ENCODE data around the gene C22orf23. TPM values are rescaled to one million over a fixed set of nuclear protein-coding genes. Genes with fewer than 3 reads are reported as not detected.
"Not testable (repeated sequence)": the region's sequence is repeated elsewhere in the genome, so short reads cannot be mapped to it uniquely, and the experiment has no call there.

C22orf23 gene
- total RNA-seq, 2 donors from 2014 or later, result not detected

- Histone ChIP-seq H3K27me3 (no peaks in the 10 kb centered on the region), H3K9ac (ENCODE audit: low read depth in 2 of 2, low read length in 2 of 2) (peak overlapping the region in 1 of 2 donors; percentile 2), H3K4me1 (no peaks in the 10 kb centered on the region), H3K4me3 (no peak overlapping the region), H3K36me3 (no peaks in the 10 kb centered on the region), H3K9me3 (no peaks in the 10 kb centered on the region), H3K27ac (no peak overlapping the region)
- intact Hi-C loops (cut with DNase I), result no loop called here
- no peak for TF ChIP-seq CTCF (IDR thresholded peaks at IDR 0.05)
- DNase-seq, result peak; percentile 53
These were observed 28.0 kb upstream of the C22orf23 start for GRCh38 chr22:37981282-37982011.

GRCh38 chr22:37979782-37980181 lies 26.4 kb upstream of the C22orf23 start:
- intact Hi-C loops (cut with DNase I), result no loop called here
- Histone ChIP-seq H3K27ac (no peak overlapping the region), H3K4me1 (no peaks in the 10 kb centered on the region), H3K27me3 (no peaks in the 10 kb centered on the region), H3K9me3 (no peaks in the 10 kb centered on the region), H3K9ac (ENCODE audit: low read depth in 2 of 2, low read length in 2 of 2) (no peak overlapping the region), H3K36me3 (no peaks in the 10 kb centered on the region), H3K4me3 (no peak overlapping the region)
- no peak for TF ChIP-seq CTCF (IDR thresholded peaks at IDR 0.05)
- DNase-seq, result no peak

GRCh38 chr22:37976547-37976946 lies 23.1 kb upstream of the C22orf23 start:
- Histone ChIP-seq H3K4me1 (no peaks in the 10 kb centered on the region), H3K4me3 (no peak overlapping the region), H3K9me3 (no peaks in the 10 kb centered on the region), H3K9ac (ENCODE audit: low read depth in 2 of 2, low read length in 2 of 2) (no peak overlapping the region), H3K27ac (no peak overlapping the region), H3K27me3 (no peaks in the 10 kb centered on the region), H3K36me3 (no peaks in the 10 kb centered on the region)
- no peak for DNase-seq
- TF ChIP-seq CTCF (IDR thresholded peaks at IDR 0.05), result no peak
- intact Hi-C loops (cut with DNase I), result no loop called here

- H3K9me3 ChIP-seq; intact Hi-C loops (cut with DNase I); H3K4me1 ChIP-seq; DNase-seq; H3K27ac ChIP-seq; H3K4me3 ChIP-seq; H3K9ac ChIP-seq (ENCODE audit: low read depth in 2 of 2, low read length in 2 of 2); H3K36me3 ChIP-seq; H3K27me3 ChIP-seq: not testable (repeated sequence)
These were observed 22.6 kb upstream of the C22orf23 start for GRCh38 chr22:37976022-37976421.

- H3K36me3 ChIP-seq, result no peaks in the 10 kb centered on the region
- TF ChIP-seq CTCF (IDR thresholded peaks at IDR 0.05), result no peak
These were observed 21.8 kb upstream of the C22orf23 start for GRCh38 chr22:37975153-37975552.

More at GRCh38 chr22:37975153-37975552, 21.8 kb upstream of the C22orf23 start:
- Histone ChIP-seq H3K27me3 (no peaks in the 10 kb centered on the region), H3K4me3 (no peak overlapping the region), H3K4me1 (no peaks in the 10 kb centered on the region), H3K9me3 (no peaks in the 10 kb centered on the region), H3K27ac (no peak overlapping the region), H3K9ac (ENCODE audit: low read depth in 2 of 2, low read length in 2 of 2) (no peak overlapping the region)
- intact Hi-C loops (cut with DNase I), result no loop called here
- no peak for DNase-seq
